DND-41 (cell line): ENCODE data around the gene SRL.

Source experiments
- CTCF ChIP-seq: IDR thresholded peaks from 2 replicates; pipeline ENCODE4 v1.5.1; 2012; ENCODE audit warnings: borderline replicate concordance, low read length, moderate library complexity, mild to moderate bottlenecking; ENCODE audit not compliant: poor library complexity, severe bottlenecking; ENCODE audit errors: extremely low read depth
- EZH2 ChIP-seq: IDR thresholded peaks from 3 replicates; pipeline ENCODE4 v1.6.1; 2012; ENCODE audit warnings: borderline replicate concordance, low read depth, mild to moderate bottlenecking, moderate library complexity, low read length, inconsistent platforms; ENCODE audit not compliant: severe bottlenecking

GRCh38 chr16:4283939-4284338 lies 42.1 kb upstream of the SRL start:
- TF ChIP-seq CTCF (no peak), EZH2 (no peak)
